A549 (cell line): ENCODE data around the gene BMX. TPM values are rescaled to one million over a fixed set of nuclear protein-coding genes. Genes with fewer than 3 reads are reported as not detected.

ENCODE experiments used
- ATAC-seq, 2 experiments: fragments of 200-7000 bp in 1 of 2; fragments of >200 bp in 1 of 2; cut with Nextera tagmentation in 1 of 2; cut with Tn5 transposase in 1 of 2; 3 replicates each; pipeline versions ENCODE4 v1.8.0 to v1.9.1; 2018 to 2020; ENCODE audit warnings: mild to moderate bottlenecking in 1 of 2, moderate library complexity in 1 of 2
- CTCF ChIA-PET: fragments of 300-600 bp; sonication (Branson Sonifier 250); formaldehyde crosslinking; extraction: SDS; loops from one replicate; lab custom pipeline; 2021; ENCODE audit warnings: antibody characterized with exemption, inconsistent platforms; lab: Yijun Ruan, JAX
- POLR2A ChIA-PET: fragments of 350-600 bp; formaldehyde crosslinking; extraction: SDS; loops from one replicate; lab custom pipeline; 2021; ENCODE audit warnings: antibody characterized with exemption, inconsistent platforms; lab: Yijun Ruan, JAX
- DNase-seq, 2 experiments: peaks; one replicate each; pipeline versions ENCODE4 v3.0.0 to v3.0.0-alpha.2; 2011 to 2016; ENCODE audit warnings: low read depth in 1 of 2, low spot score in 1 of 2
- FAIRE-seq: peaks from 2 replicates; lab custom pipeline; 2011; peaks lifted over from hg19 to GRCh38; lab: Jason Lieb, UNC
- H3K27ac ChIP-seq, 2 experiments: fragments of >200 bp; sonication (Bioruptor Twin); formaldehyde crosslinking; 3 replicates each; pipeline ENCODE4 v1.5.1; 2016 to 2017
- H3K4me1 ChIP-seq: fragments of >200 bp; sonication (Bioruptor Twin); formaldehyde crosslinking; 3 replicates; pipeline ENCODE4 v1.6.1; 2016
- H3K4me2 ChIP-seq: fragments of >200 bp; sonication (Bioruptor Twin); formaldehyde crosslinking; 3 replicates; pipeline ENCODE4 v1.6.1; 2016
- H3K4me3 ChIP-seq: fragments of >200 bp; sonication (Bioruptor Twin); formaldehyde crosslinking; 3 replicates; pipeline ENCODE4 v1.5.1; 2016
- H3K9me3 ChIP-seq: fragments of >200 bp; sonication (Bioruptor Twin); formaldehyde crosslinking; 3 replicates; pipeline ENCODE4 v1.6.1; 2016
- BHLHE40 ChIP-seq: IDR thresholded peaks from 2 replicates; pipeline ENCODE4 v1.6.1; 2012; ENCODE audit warnings: low read depth, low read length, inconsistent platforms
- CBX2 ChIP-seq: fragments of 200-600 bp; sonication (generic); IDR thresholded peaks from 2 replicates; pipeline ENCODE4 v1.6.1; 2016; ENCODE audit warnings: low read depth, mild to moderate bottlenecking, borderline replicate concordance
- CBX8 ChIP-seq: fragments of 200-600 bp; sonication (generic); IDR thresholded peaks from 2 replicates; pipeline ENCODE4 v1.6.1; 2016
- CEBPB ChIP-seq, 2 experiments: fragments of >200 bp in 1 of 2; sonication (Bioruptor Twin) in 1 of 2; formaldehyde crosslinking in 1 of 2; IDR thresholded peaks; 2 replicates each; pipeline ENCODE4 v1.6.1; 2012 to 2016
- CHD4 ChIP-seq: fragments of 200-600 bp; sonication (generic); IDR thresholded peaks from 2 replicates; pipeline ENCODE4 v1.6.1; 2016; ENCODE audit warnings: antibody characterized with exemption, mild to moderate bottlenecking, borderline replicate concordance
- E2F6 ChIP-seq: IDR thresholded peaks from 2 replicates; pipeline ENCODE4 v1.6.1; 2012; ENCODE audit warnings: low read depth, borderline replicate concordance
- ESRRA ChIP-seq: fragments of 150-350 bp; IDR thresholded peaks from 2 replicates; pipeline ENCODE4 v1.6.1; 2014; ENCODE audit warnings: mild to moderate bottlenecking, low read length, borderline replicate concordance
- HES2 ChIP-seq: fragments of >200 bp; sonication (Bioruptor Twin); formaldehyde crosslinking; IDR thresholded peaks from 2 replicates; pipeline ENCODE4 v1.6.1; 2016
- HEYL ChIP-seq: fragments of 250-450 bp; sonication (Bioruptor Pico); IDR thresholded peaks from 2 replicates; pipeline ENCODE4 v1.8.0; 2021; ENCODE audit warnings: mild to moderate bottlenecking, moderate library complexity
- HOXB13 ChIP-seq: fragments of 250-450 bp; sonication (Bioruptor Pico); IDR thresholded peaks from 2 replicates; pipeline ENCODE4 v1.5.0; 2020; ENCODE audit warnings: low read depth, mild to moderate bottlenecking, moderate library complexity
- KDM5A ChIP-seq: fragments of 200-600 bp; sonication (generic); IDR thresholded peaks from 2 replicates; pipeline ENCODE4 v1.6.1; 2016; ENCODE audit warnings: antibody characterized with exemption, mild to moderate bottlenecking
- MAFK ChIP-seq: fragments of 450-650 bp; IDR thresholded peaks from 2 replicates; pipeline ENCODE4 v1.6.1; 2014; ENCODE audit not compliant: partially characterized antibody
- POLR2A ChIP-seq: IDR thresholded peaks from 2 replicates; pipeline ENCODE4 v1.6.1; 2012; ENCODE audit warnings: mild to moderate bottlenecking, low read length
- POLR2AphosphoS2 ChIP-seq: conservative IDR thresholded peaks from 2 replicates; pipeline ENCODE4 v1.6.1; 2012; ENCODE audit warnings: low read length, improper control_type of control experiment, inconsistent platforms
- RAD21 ChIP-seq, 2 experiments: fragments of >200 bp in 1 of 2; sonication (Bioruptor Twin) in 1 of 2; formaldehyde crosslinking in 1 of 2; IDR thresholded peaks in 1 of 2; conservative IDR thresholded peaks in 1 of 2; 2 replicates in 1 of 2; 3 replicates in 1 of 2; pipeline ENCODE4 v1.6.1; 2012 to 2018; ENCODE audit warnings: inconsistent platforms in 1 of 2
- RNF2 ChIP-seq: fragments of 200-600 bp; sonication (generic); IDR thresholded peaks from 2 replicates; pipeline ENCODE4 v1.6.1; 2016; ENCODE audit warnings: low read depth, mild to moderate bottlenecking, antibody characterized with exemption, moderate library complexity, borderline replicate concordance
- SMC3 ChIP-seq: fragments of >200 bp; sonication (Bioruptor Twin); formaldehyde crosslinking; IDR thresholded peaks from 3 replicates; pipeline ENCODE4 v1.6.1; 2018; ENCODE audit warnings: inconsistent platforms
- USF2 ChIP-seq: fragments of 450-650 bp; IDR thresholded peaks from 2 replicates; pipeline ENCODE4 v1.6.1; 2014; ENCODE audit warnings: antibody characterized with exemption
- ZC3H11A ChIP-seq: fragments of 450-650 bp; IDR thresholded peaks from 2 replicates; pipeline ENCODE4 v1.6.1; 2014; ENCODE audit warnings: antibody characterized with exemption, mild to moderate bottlenecking
- ZSCAN20 ChIP-seq: fragments of 250-450 bp; sonication (Bioruptor Pico); IDR thresholded peaks from 2 replicates; pipeline ENCODE4 v1.8.0; 2022; ENCODE audit warnings: mild to moderate bottlenecking, moderate library complexity
- WGBS: methylation state at CpG from one replicate; pipeline ENCODE4 v1.1.6; 2017; ENCODE audit errors: missing lambda C conversion rate; 5-methylcytosine and 5-hydroxymethylcytosine counted together
- polyA plus RNA-seq, 4 experiments: library from polyadenylated mRNA; depleted of rRNA in 3 of 4; stranded (reverse); fragments of >200 nt; fragmentation: RNase III in 1 of 4; extraction: RNeasy Plus Mini Kit Qiagen cat#74134 plus additional on column Dnase treatment in 1 of 4; gene quantifications; 2 replicates in 3 of 4; 3 replicates in 1 of 4; pipeline ENCODE4 v1.2.3, GENCODE V29; 2011 to 2017
- TF ChIP-seq, protein P1 (sequence below): fragments of >200 bp; sonication (Bioruptor Twin); formaldehyde crosslinking; IDR thresholded peaks from 3 replicates; pipeline ENCODE4 v1.6.1; 2016

BMX gene
- polyA plus RNA-seq, 2 of the 4 experiments (the other 2 are of a cell fraction) = not detected

DNA sequence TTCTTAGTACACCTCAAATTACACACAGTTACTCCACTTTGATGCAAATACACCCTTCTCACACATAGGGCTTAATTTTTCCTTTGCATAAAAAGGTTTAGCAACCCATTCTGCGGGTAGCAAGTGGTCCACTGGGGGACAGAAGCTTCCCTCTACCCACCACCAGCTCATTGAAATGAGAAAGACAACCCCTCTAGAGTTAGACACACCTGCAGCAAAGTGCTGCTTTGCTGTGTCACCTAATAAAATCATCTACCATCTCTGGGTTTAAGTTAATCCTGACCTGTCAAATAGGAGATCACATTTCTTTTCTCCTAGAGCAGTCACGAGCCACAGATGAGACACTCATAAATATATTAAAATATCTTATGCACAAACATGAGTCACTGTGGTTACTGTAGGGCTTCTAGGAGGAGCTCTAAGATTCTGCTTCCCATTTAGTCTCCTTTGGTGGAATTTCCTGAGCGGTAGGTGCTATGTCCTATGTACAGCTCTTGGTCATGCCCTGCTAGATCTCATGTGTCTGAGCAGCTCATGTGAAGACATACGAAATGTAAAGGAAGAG lies 11.9 kb downstream of the BMX start:
- TF ChIP-seq ESRRA (no peak), HES2 (no peak), POLR2A (no peak), BHLHE40 (no peak), RNF2 (no peak), USF2 (no peak), ZC3H11A (no peak), SMC3 (no peak), MAFK (no peak), POLR2AphosphoS2 (no peak), KDM5A (no peak), CEBPB (IDR thresholded peaks at IDR 0.05) (no peak), E2F6 (no peak), HEYL (CRISPR knock-in tag) (no peak), CHD4 (no peak)
- TF ChIP-seq, protein P1, sequence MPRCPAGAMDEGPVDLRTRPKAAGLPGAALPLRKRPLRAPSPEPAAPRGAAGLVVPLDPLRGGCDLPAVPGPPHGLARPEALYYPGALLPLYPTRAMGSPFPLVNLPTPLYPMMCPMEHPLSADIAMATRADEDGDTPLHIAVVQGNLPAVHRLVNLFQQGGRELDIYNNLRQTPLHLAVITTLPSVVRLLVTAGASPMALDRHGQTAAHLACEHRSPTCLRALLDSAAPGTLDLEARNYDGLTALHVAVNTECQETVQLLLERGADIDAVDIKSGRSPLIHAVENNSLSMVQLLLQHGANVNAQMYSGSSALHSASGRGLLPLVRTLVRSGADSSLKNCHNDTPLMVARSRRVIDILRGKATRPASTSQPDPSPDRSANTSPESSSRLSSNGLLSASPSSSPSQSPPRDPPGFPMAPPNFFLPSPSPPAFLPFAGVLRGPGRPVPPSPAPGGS = no peak
- no peaks in the 10 kb centered on the region for H3K4me1 ChIP-seq
- no peak overlapping the region for H3K4me2 ChIP-seq
- no peak overlapping the region for H3K4me3 ChIP-seq
- no peak for DNase-seq
- no peaks in the 10 kb centered on the region for H3K9me3 ChIP-seq
- no peak for FAIRE-seq
- 32% methylated on average over 4 of the region's 4 CpGs for WGBS
- no peak overlapping the region for H3K27ac ChIP-seq
- ChIA-PET POLR2A (no interaction called here), CTCF (interaction anchor here (0.5 kb wide), 1 partner anchor 30 kb away, joined by 3 read pairs; no protein-coding TSS in a partner anchor)
- ATAC-seq = no peak

DNA sequence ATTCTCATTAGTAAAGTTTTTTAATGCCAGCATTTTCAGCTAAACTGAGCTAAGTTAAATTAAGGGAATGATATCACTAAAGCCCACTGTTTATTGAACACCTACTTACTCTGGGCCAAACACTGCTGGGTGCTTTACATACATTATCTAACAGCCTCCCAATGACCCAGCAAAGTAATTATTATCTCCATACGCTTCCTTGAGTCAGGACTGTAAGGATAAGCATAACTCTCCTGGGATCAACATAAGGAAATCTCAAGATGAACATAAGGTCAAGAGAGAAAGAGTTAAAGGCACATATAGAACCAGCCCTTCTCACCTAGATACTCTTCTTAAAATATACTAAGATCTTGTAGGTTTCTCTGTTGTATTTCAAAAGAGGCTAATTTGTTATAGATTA lies 13.7 kb downstream of the BMX start:
- no peak overlapping the region for H3K4me3 ChIP-seq
- H3K4me2 ChIP-seq = no peak overlapping the region
- ChIA-PET POLR2A (no interaction called here), CTCF (no interaction called here)
- no peaks in the 10 kb centered on the region for H3K4me1 ChIP-seq
- no peaks in the 10 kb centered on the region for H3K9me3 ChIP-seq
- DNase-seq (no peak), FAIRE-seq (peak; percentile 39), ATAC-seq (no peak)
- TF ChIP-seq HOXB13 (CRISPR knock-in tag) (no peak), ESRRA (no peak)
- WGBS = 48% methylated on average over 1 of the region's 1 CpG
- H3K27ac ChIP-seq = no peak overlapping the region

DNA sequence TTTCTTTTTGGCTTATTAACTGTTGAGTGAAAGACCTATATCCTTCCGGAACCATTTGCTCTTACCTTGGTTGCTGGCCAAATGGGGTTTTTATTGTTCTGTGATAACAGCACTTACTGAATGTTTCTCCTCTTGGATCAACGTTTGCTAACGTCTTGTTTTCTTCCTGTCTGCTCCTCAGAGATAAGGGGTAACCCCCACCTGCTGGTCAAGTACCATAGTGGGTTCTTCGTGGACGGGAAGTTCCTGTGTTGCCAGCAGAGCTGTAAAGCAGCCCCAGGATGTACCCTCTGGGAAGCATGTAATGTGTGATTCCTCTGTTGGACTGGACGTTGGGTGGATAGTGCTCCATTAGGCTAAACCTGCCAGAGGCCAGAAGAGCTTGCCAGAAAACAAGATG lies 15.3 kb downstream of the BMX start:
- ATAC-seq (no peak), FAIRE-seq (no peak), DNase-seq (no peak)
- Histone ChIP-seq H3K27ac (no peak overlapping the region), H3K4me3 (no peak overlapping the region), H3K4me1 (no peaks in the 10 kb centered on the region), H3K4me2 (no peak overlapping the region), H3K9me3 (no peaks in the 10 kb centered on the region)
- POLR2A ChIA-PET = no interaction called here
- 22% methylated on average over 4 of the region's 6 CpGs for WGBS
- TF ChIP-seq CBX8 = no peak
- TF ChIP-seq CBX2 = no peak
- no peak for TF ChIP-seq ZSCAN20
- TF ChIP-seq RAD21 (conservative IDR thresholded peaks at IDR 0.05 in 1 of 2, IDR thresholded peaks at IDR 0.05 in 1 of 2) = no peak
- TF ChIP-seq ESRRA = no peak
- CTCF ChIA-PET = no interaction called here
